MG63 (cell line): ENCODE measurements around the gene BAG5. TPM values are rescaled to one million over a fixed set of nuclear protein-coding genes. Genes with fewer than 3 reads are reported as not detected.

Source experiments
- DNase-seq: peaks from one replicate; pipeline ENCODE4 v3.0.0-alpha.2; 2020
- H3K27me3 ChIP-seq: fragments of 250-450 bp; sonication (Bioruptor Pico); 2 replicates; pipeline ENCODE4 v1.5.1; 2020; ENCODE audit warnings: mild to moderate bottlenecking, moderate library complexity
- H3K36me3 ChIP-seq: fragments of 250-450 bp; sonication (Bioruptor Pico); 2 replicates; pipeline ENCODE4 v1.5.1; 2020; ENCODE audit warnings: mild to moderate bottlenecking, moderate library complexity
- H3K4me3 ChIP-seq: fragments of 250-450 bp; sonication (Bioruptor Pico); 2 replicates; pipeline ENCODE4 v1.5.1; 2020; ENCODE audit warnings: mild to moderate bottlenecking, moderate library complexity
- H3K9me3 ChIP-seq: fragments of 250-450 bp; sonication (Bioruptor Pico); 2 replicates; pipeline ENCODE4 v1.5.1; 2020; ENCODE audit warnings: mild to moderate bottlenecking, moderate library complexity
- total RNA-seq: library from RNA; depleted of rRNA; stranded (reverse); fragments of >200 nt; shearing (Covaris generic); gene quantifications from 2 replicates; pipeline ENCODE4 v1.2.3, GENCODE V29; 2014; ENCODE audit warnings: low replicate concordance

BAG5 gene
- total RNA-seq, 1 experiment from 2014 or later = 5.4 TPM

- H3K4me3 ChIP-seq = no peak overlapping the region
- no peaks in the 10 kb centered on the region for H3K27me3 ChIP-seq
- no peaks in the 10 kb centered on the region for H3K9me3 ChIP-seq
- no peak for DNase-seq
- no peaks in the 10 kb centered on the region for H3K36me3 ChIP-seq
Measured at GRCh38 chr14:103543140-103543539, 19.3 kb downstream of the BAG5 start.

DNA sequence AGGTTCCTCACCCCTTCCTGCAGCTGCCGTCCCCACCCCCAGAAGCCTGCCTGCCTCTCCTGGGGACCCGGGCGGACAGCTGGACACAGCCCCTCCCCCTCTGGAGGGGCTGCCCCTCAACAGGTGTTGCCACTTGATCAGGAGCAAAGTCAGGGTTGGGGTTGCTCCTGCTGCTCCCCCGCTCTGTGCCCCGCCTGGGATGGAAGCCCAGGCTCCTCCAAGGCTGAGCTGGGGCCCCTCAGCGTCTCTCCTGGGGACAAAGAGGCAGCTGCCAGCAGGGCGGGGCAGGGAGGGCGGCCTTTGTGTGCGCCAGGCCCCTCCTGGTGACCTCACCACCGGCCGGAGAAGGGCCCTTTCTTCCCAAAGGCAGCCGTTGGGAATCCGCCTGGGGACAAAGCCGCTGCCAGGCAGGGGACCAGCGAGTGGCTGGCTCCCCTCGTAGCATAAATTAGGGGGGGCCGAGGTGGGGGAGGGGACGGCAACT lies 19.8 kb downstream of the BAG5 start:
- Histone ChIP-seq H3K9me3 (no peaks in the 10 kb centered on the region), H3K27me3 (no peaks in the 10 kb centered on the region), H3K36me3 (no peaks in the 10 kb centered on the region), H3K4me3 (no peak overlapping the region)
- peak; percentile 62 for DNase-seq

DNA sequence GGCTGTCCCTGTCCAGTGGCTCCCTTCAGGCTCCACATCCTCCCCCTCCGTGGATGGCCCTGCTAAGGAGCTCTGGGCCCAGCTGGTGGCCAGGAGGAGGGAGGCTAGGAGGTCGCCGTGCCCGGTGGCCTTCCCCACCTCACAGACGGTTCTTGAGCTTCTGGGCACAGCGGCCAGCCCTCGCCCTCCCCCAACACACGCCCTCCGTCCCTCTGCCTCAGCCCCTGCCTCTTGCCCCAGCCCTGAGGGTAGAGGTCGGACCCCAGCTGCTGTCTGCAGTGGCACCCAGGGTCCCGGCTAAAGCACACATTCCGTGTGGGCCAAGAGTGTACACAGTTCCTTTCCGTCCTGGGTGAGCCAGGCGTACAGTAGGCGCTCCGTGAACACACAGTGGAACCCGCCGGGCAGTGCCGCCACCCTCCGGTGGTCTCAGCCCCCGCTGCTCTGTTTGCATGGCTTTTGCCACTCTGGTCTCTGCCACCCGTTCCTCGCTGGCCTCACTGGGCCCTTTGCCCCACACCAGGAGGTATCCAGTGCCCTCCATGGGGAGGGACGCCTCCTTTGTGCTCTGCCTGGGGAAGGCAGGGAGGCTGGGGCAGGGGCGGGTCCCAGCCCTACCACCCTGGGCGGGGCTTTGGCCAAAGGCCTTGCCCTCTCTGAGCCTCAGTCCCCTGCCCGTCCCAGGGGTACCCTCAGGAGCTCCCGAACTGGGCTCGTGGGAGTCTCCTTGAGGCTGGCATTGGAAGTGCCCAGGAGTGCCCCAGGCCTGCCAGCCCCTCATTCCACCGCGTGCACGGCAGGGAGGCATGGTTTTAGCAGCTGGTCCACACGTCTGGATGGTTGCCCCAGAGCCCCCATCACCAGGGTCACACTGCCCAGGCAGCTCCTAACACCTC lies 20.5 kb downstream of the BAG5 start:
- no peak overlapping the region for H3K4me3 ChIP-seq
- H3K9me3 ChIP-seq = no peaks in the 10 kb centered on the region
- no peaks in the 10 kb centered on the region for H3K36me3 ChIP-seq
- H3K27me3 ChIP-seq = no peaks in the 10 kb centered on the region
- no peak for DNase-seq

- no peaks in the 10 kb centered on the region for H3K9me3 ChIP-seq
- no peaks in the 10 kb centered on the region for H3K27me3 ChIP-seq
- H3K36me3 ChIP-seq = no peaks in the 10 kb centered on the region
- no peak overlapping the region for H3K4me3 ChIP-seq
- no peak for DNase-seq
Measured at GRCh38 chr14:103540821-103541708, 21.4 kb downstream of the BAG5 start.

DNA sequence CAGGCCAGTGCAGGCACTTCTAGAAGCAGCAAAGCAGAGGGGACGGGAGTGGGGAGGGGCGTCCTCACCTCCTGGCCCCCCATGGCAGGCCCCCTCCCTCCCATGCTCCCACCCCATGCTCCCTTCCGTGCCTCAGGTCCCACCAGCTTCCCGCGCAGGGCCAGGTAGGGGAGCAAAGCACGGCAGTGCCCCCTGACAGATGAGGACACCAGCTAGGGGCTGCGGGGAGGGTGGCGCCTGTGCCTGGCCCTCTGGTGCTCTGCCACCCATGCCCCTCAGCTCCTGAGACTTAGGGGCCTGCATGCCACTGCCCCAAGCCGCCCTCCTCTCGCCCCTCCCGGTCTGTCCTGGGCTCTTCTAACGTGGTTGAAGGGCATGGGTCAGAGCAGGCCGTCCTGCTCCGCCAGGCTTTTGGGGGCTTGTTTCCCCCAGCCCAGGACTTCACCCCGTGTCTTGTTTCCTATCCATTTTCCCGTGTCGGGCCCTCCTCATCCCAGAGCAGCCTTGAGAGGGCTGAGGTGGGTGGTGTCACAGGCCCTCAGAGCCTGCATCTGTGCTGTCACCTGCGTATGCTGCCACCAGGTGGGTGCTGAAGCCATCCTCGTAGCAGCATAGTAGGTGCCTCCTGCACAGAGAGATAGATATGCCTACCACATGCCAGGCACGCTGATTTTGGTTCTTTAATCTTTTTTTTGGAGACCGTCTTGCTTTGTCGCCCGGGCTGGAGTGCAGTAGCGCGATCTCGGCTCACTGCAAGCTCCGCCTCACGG lies 23.2 kb downstream of the BAG5 start:
- no peaks in the 10 kb centered on the region for H3K9me3 ChIP-seq
- no peaks in the 10 kb centered on the region for H3K36me3 ChIP-seq
- H3K4me3 ChIP-seq = no peak overlapping the region
- no peaks in the 10 kb centered on the region for H3K27me3 ChIP-seq
- DNase-seq = no peak

- no peak overlapping the region for H3K4me3 ChIP-seq
- no peaks in the 10 kb centered on the region for H3K27me3 ChIP-seq
- DNase-seq = no peak
Measured at GRCh38 chr14:103538291-103539055, 24.0 kb downstream of the BAG5 start.

GRCh38 chr14:103537175-103537990 lies 25.1 kb downstream of the BAG5 start:
- no peak for DNase-seq
- no peaks in the 10 kb centered on the region for H3K9me3 ChIP-seq
- H3K4me3 ChIP-seq = no peak overlapping the region
- H3K27me3 ChIP-seq = no peaks in the 10 kb centered on the region
- peaks cover 2% of the 10 kb centered on the region; the same call in 1 of the 2 replicates for H3K36me3 ChIP-seq

More at GRCh38 chr14:103538291-103539055, 24.0 kb downstream of the BAG5 start:
- Histone ChIP-seq H3K36me3 (0 out of 2 replicates have a peak, but pooled peaks cover 2% of the 10 kb centered on the region), H3K9me3 (no peaks in the 10 kb centered on the region)

- peaks cover 2% of the 10 kb centered on the region; the same call in 1 of the 2 replicates for H3K36me3 ChIP-seq
- no peak for DNase-seq
- H3K9me3 ChIP-seq = no peaks in the 10 kb centered on the region
- H3K27me3 ChIP-seq = no peaks in the 10 kb centered on the region
- no peak overlapping the region for H3K4me3 ChIP-seq
Measured at GRCh38 chr14:103536693-103537092, 25.8 kb downstream of the BAG5 start.

- Histone ChIP-seq H3K4me3 (no peak overlapping the region), H3K36me3 (peaks cover 2% of the 10 kb centered on the region; the same call in 1 of the 2 replicates), H3K9me3 (no peaks in the 10 kb centered on the region), H3K27me3 (no peaks in the 10 kb centered on the region)
- no peak for DNase-seq
Measured at GRCh38 chr14:103535891-103536565, 26.4 kb downstream of the BAG5 start.

GRCh38 chr14:103535081-103535890 lies 27.2 kb downstream of the BAG5 start:
- Histone ChIP-seq H3K4me3 (no peak overlapping the region), H3K9me3 (no peaks in the 10 kb centered on the region), H3K36me3 (peaks cover 7% of the 10 kb centered on the region), H3K27me3 (no peaks in the 10 kb centered on the region)
- no peak for DNase-seq

- H3K36me3 ChIP-seq = peaks cover 7% of the 10 kb centered on the region
- DNase-seq = no peak
- no peaks in the 10 kb centered on the region for H3K9me3 ChIP-seq
- H3K4me3 ChIP-seq = no peak overlapping the region
- no peaks in the 10 kb centered on the region for H3K27me3 ChIP-seq
Measured at GRCh38 chr14:103534576-103535061, 27.8 kb downstream of the BAG5 start.

DNA sequence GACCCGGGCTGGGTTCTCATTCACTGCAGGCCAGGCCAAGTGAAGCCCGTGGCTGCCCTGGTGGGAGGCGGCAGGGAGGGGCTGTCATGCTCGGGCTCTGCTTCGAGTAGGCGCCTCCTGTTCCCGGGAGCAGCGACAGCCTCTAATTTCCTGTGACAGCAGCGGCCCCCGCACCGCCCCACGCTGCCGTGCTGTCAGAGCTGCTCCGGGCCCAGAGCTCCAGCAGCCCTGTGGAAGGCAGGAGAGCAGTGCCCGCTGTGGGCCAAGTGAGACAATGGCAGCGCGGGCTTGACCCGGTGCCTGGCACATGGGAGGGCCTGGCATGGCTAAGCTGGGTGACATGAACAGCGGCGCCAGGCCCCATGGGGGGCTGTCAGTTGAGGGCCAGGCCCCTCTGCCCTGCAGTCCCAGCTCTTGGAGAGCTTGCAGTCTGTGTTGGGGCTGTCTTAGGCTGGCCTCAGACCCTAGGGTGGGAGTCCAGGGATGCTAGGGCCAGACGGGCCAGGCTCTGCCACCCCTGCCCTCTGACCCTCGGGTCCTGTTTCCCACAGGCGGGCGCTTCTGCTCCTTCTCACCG lies 28.4 kb downstream of the BAG5 start:
- Histone ChIP-seq H3K4me3 (no peak overlapping the region), H3K36me3 (peaks cover 7% of the 10 kb centered on the region), H3K9me3 (no peaks in the 10 kb centered on the region), H3K27me3 (no peaks in the 10 kb centered on the region)
- DNase-seq = no peak

- DNase-seq = no peak
- no peaks in the 10 kb centered on the region for H3K9me3 ChIP-seq
- peaks cover 7% of the 10 kb centered on the region for H3K36me3 ChIP-seq
Measured at GRCh38 chr14:103533137-103533998, 29.1 kb downstream of the BAG5 start.

More at GRCh38 chr14:103533137-103533998, 29.1 kb downstream of the BAG5 start:
- Histone ChIP-seq H3K27me3 (no peaks in the 10 kb centered on the region), H3K4me3 (no peak overlapping the region)
